Measurements from ENCODE around the gene PHF8.
A peak's percentile ranks its signal among the peaks of the same experiment; 100 is the strongest.

PHF8 gene

GRCh38 chrX:54064564-54064963 is 20.3 kb upstream of the PHF8 start:
- Histone ChIP-seq H3K27ac (replicated peaks) (no peak overlapping the region), H3K4me3 (replicated peaks; ENCODE audit: insufficient read depth, low read length) (no peak overlapping the region), H3K27me3 (ENCODE audit: insufficient read depth, poor library complexity, severe bottlenecking) (no peaks in the 10 kb centered on the region)
- TF ChIP-seq, protein P1, sequence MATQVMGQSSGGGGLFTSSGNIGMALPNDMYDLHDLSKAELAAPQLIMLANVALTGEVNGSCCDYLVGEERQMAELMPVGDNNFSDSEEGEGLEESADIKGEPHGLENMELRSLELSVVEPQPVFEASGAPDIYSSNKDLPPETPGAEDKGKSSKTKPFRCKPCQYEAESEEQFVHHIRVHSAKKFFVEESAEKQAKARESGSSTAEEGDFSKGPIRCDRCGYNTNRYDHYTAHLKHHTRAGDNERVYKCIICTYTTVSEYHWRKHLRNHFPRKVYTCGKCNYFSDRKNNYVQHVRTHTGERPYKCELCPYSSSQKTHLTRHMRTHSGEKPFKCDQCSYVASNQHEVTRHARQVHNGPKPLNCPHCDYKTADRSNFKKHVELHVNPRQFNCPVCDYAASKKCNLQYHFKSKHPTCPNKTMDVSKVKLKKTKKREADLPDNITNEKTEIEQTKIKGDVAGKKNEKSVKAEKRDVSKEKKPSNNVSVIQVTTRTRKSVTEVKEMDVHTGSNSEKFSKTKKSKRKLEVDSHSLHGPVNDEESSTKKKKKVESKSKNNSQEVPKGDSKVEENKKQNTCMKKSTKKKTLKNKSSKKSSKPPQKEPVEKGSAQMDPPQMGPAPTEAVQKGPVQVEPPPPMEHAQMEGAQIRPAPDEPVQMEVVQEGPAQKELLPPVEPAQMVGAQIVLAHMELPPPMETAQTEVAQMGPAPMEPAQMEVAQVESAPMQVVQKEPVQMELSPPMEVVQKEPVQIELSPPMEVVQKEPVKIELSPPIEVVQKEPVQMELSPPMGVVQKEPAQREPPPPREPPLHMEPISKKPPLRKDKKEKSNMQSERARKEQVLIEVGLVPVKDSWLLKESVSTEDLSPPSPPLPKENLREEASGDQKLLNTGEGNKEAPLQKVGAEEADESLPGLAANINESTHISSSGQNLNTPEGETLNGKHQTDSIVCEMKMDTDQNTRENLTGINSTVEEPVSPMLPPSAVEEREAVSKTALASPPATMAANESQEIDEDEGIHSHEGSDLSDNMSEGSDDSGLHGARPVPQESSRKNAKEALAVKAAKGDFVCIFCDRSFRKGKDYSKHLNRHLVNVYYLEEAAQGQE (IDR thresholded peaks at IDR 0.05; ENCODE audit: insufficient replicate concordance, low read depth), result no peak
- no peak for TF ChIP-seq GABPA (IDR thresholded peaks at IDR 0.05; ENCODE audit: low read depth)
- no peak for TF ChIP-seq SPI1 (IDR thresholded peaks at IDR 0.05; ENCODE audit: borderline replicate concordance, low read depth)
- no peak for TF ChIP-seq POLR2AphosphoS5 (IDR thresholded peaks at IDR 0.05; ENCODE audit: low read depth)
- TF ChIP-seq CTCF (IDR thresholded peaks at IDR 0.05; ENCODE audit: insufficient read depth, low read length), result no peak
- DNase-seq (ENCODE audit: low read depth in 1 of 2, low spot score in 1 of 2), result no peak

DNA sequence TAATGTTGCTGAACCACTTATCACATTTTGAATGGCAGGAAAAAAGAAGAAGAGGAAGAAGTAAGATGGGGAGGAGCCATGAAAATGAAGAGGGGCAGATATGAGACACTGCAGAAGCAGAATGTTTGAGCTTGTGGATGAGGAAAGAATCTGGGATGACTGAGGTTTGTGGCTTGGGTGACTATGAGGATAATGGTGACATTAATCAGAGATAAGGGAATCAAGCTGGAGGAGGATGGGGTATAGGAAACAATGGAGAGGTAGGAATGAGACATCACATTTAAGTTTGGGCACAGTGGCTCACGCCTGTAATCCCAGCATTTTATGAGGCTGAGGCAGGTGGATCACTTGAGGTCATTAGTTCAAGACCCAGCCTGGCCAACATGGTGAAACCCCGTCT is 19.1 kb upstream of the PHF8 start:
- Histone ChIP-seq H3K4me3 (replicated peaks; ENCODE audit: insufficient read depth, low read length) (no peak overlapping the region), H3K27me3 (ENCODE audit: insufficient read depth, poor library complexity, severe bottlenecking) (no peaks in the 10 kb centered on the region), H3K27ac (replicated peaks) (no peak overlapping the region)
- DNase-seq (ENCODE audit: low read depth in 1 of 2, low spot score in 1 of 2), result no peak
- TF ChIP-seq GABPA (IDR thresholded peaks at IDR 0.05; ENCODE audit: low read depth) (no peak), SPI1 (IDR thresholded peaks at IDR 0.05; ENCODE audit: borderline replicate concordance, low read depth) (no peak), POLR2AphosphoS5 (IDR thresholded peaks at IDR 0.05; ENCODE audit: low read depth) (no peak), CTCF (IDR thresholded peaks at IDR 0.05; ENCODE audit: insufficient read depth, low read length) (no peak)
- TF ChIP-seq, protein P1 (IDR thresholded peaks at IDR 0.05; ENCODE audit: insufficient replicate concordance, low read depth), result no peak

DNA sequence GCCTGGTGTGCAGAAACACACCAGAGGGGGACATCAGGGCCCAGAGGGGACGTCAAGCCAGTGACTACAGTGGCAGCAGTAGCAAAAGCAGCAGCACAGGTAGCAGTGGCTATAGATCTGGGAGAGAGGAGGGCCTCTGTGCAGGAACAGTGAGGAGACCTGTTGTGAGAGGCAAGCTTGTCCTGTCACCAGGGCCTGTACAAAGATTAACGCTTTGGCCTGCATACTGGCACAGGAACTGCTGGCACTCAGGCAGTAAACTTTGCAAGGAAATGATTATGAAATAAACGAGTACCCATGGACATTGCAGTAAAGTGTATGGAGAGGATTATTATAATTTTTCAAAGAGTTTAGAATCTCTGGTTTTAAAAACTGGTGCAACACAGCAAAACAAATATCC is 5.5 kb upstream of the PHF8 start:
- TF ChIP-seq CTCF (IDR thresholded peaks at IDR 0.05; ENCODE audit: insufficient read depth, low read length) (no peak), POLR2AphosphoS5 (IDR thresholded peaks at IDR 0.05; ENCODE audit: low read depth) (no peak), SPI1 (IDR thresholded peaks at IDR 0.05; ENCODE audit: borderline replicate concordance, low read depth) (no peak), GABPA (IDR thresholded peaks at IDR 0.05; ENCODE audit: low read depth) (no peak)
- TF ChIP-seq, protein P1 (IDR thresholded peaks at IDR 0.05; ENCODE audit: insufficient replicate concordance, low read depth), result no peak
- peak in 1 of 2 experiments; percentile 25 for DNase-seq (ENCODE audit: low read depth in 1 of 2, low spot score in 1 of 2)
- Histone ChIP-seq H3K27me3 (ENCODE audit: insufficient read depth, poor library complexity, severe bottlenecking) (no peaks in the 10 kb centered on the region), H3K27ac (replicated peaks) (peak overlapping the region; percentile 14), H3K4me3 (replicated peaks; ENCODE audit: insufficient read depth, low read length) (no peak overlapping the region)
